GM21786 (cell line): Measurements from ENCODE around the gene TNFSF4.
"Not testable (repeated sequence)": the region's sequence is repeated elsewhere in the genome, so short reads cannot be mapped to it uniquely, and the experiment has no call there.

ENCODE experiments used
- ATAC-seq: cut with Tn5 transposase; IDR thresholded peaks from one replicate; pipeline ENCODE4 v1.9.1; 2021; ENCODE audit not compliant: unreplicated experiment

Gene TNFSF4

GRCh38 chr1:173164178-173164577 lies 43.0 kb downstream of the TNFSF4 start:
- ATAC-seq, result no peak

- no peak for ATAC-seq
Measured at GRCh38 chr1:173163222-173163621, 43.9 kb downstream of the TNFSF4 start.

GRCh38 chr1:173162601-173163000 lies 44.5 kb downstream of the TNFSF4 start:
- no peak for ATAC-seq

GRCh38 chr1:173161510-173162221 lies 45.5 kb downstream of the TNFSF4 start:
- no peak for ATAC-seq

GRCh38 chr1:173153964-173154363 lies 53.2 kb downstream of the TNFSF4 start:
- ATAC-seq, result not testable (repeated sequence)

- no peak for ATAC-seq
Measured at GRCh38 chr1:173153503-173153902, 53.6 kb downstream of the TNFSF4 start.

GRCh38 chr1:173152598-173152997 lies 54.5 kb downstream of the TNFSF4 start:
- no peak for ATAC-seq

GRCh38 chr1:173150795-173151194 lies 56.3 kb downstream of the TNFSF4 start:
- no peak for ATAC-seq

GRCh38 chr1:173149887-173150286 lies 57.2 kb downstream of the TNFSF4 start:
- ATAC-seq, result no peak

GRCh38 chr1:173148971-173149370 lies 58.2 kb downstream of the TNFSF4 start:
- ATAC-seq, result no peak

GRCh38 chr1:173148545-173148944 lies 58.6 kb downstream of the TNFSF4 start:
- no peak for ATAC-seq

GRCh38 chr1:173140733-173141132 lies 66.4 kb downstream of the TNFSF4 start:
- no peak for ATAC-seq

GRCh38 chr1:173139706-173140105 lies 67.4 kb downstream of the TNFSF4 start:
- no peak for ATAC-seq

GRCh38 chr1:173137107-173137706 lies 69.9 kb downstream of the TNFSF4 start:
- no peak for ATAC-seq

- no peak for ATAC-seq
Measured at GRCh38 chr1:173134800-173135199, 72.3 kb downstream of the TNFSF4 start.

GRCh38 chr1:173134029-173134428 lies 73.1 kb downstream of the TNFSF4 start:
- no peak for ATAC-seq
